Kidney tubule cell (primary cell): ENCODE measurements around the gene CDH22.

ENCODE experiments used
- DNase-seq: peaks from one replicate; pipeline ENCODE4 v3.0.0-alpha.2; 2018; ENCODE audit warnings: low spot score

CDH22 gene

DNA sequence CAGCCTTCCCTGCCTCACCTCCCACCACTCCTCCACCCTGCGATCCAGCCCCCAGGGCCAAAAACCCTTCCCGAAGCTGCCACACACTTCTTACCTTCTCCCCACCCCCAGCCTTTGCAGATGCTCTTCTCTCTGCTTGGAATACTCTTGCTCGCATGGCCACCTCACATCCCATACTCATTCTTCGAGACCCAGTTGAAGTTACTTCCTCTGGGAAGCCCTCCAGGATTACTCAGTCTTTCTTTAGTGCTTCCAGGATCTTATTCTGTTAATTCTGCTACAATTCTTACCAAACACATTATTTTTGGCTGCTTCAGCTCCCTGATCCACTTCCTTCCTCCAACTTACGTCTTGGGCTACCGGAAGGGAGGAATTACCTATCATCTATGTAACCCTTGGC lies 135.8 kb downstream of the CDH22 start:
- DNase-seq = no peak

- no peak for DNase-seq
These were observed 136.4 kb downstream of the CDH22 start for GRCh38 chr20:46171909-46172308.

- no peak for DNase-seq
These were observed 136.8 kb downstream of the CDH22 start for GRCh38 chr20:46171476-46171875.

DNA sequence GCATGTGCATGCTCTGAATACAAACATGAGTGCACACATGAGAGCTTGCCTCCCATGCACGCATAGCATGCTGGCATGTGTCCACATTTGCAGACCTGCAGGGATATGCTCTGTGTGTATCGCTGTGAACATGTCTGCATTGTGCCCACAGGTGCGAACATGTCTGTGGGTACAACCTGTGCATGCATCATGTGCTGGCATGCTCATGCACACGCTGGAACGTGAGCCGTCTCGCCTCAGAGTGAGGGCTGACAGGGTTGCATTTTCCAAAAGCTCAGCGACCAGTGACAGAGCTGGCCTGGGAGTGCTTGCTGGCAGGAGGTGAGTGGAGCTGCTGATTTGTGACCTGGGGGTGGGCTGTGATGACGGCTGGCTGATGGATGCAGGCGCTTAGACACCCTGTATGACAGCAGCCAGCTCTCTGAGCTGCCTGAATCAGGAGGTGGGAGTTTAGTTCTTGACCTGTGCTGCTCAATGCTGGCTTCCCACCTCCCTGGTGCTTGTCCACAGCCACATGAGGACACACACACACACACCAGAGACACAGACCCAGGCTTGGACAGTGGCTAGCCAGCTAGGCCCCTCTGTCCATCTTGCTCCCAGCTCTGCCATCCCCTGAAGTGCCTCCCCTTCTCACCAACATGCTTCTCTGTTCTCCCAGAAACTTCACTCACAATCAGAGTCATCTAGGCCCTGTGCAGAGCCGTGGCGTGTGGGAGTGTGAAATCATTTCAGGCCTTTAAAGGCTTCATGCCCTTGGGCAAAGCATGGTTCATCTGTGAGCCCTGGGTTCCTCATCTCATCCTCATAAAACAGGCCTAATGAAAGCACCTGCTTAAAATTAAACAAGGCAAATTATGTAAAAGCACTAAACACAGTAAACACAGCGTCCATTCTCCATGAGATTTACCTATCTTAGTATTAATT lies 138.8 kb downstream of the CDH22 start:
- no peak for DNase-seq

DNA sequence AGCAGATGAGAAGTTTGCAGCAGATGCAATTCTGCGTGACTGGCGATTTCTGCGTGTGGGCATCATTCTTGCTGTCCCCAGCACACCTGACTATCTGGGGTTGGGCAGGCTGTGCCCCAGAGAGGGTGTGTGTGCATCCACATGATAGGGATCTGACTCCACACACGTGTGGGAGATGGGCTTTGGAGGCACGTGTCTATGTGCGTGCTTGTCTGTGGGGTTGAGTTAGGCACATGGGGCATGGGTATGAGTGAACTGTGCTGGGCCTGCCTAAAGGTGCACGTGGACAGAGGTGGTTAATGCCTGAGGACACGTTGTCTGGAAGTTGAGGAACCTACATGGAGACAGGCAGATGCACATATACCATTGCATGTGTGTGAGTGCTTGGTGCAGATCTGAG lies 139.9 kb downstream of the CDH22 start:
- DNase-seq = no peak

DNA sequence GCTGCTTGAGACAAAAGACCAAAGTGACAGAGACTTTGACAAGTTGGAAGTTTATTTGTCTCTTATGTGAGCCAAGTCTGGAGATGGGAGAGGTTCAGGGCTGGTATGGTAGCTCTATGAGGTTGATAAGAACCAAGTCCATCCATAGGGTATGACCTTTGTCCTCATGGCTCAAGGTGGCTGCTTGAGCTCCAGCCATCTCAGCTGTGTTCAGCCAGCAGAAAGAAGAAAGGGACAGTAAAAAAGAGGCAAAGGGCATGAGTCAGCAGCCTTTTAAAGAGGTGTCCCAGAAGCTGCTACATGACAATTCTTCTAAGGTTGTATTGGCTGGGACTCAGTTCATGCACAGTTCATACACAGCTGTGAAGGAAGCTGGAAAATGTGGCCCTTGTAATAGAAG lies 141.2 kb downstream of the CDH22 start:
- no peak for DNase-seq

GRCh38 chr20:46164254-46164653 lies 144.0 kb downstream of the CDH22 start:
- DNase-seq = no peak

DNA sequence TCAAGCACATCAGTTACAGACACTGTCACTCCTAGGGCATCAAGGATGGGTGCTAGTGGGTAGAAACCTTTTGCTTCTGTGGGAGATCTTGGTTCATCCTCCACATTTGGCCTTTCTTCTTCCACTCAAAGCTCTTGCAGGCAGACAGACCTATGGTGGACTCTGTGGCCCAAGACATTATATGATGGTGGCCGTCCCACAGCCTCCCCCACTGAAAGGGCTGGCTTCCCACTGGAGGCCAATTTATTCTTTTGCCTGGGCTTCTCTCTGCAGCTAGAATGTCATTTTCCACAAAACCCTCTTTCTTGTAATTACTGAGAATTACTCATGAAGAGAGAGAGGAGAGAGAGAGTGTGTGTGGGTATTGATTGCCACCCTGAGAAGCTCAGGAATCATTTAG lies 146.4 kb downstream of the CDH22 start:
- no peak for DNase-seq

DNA sequence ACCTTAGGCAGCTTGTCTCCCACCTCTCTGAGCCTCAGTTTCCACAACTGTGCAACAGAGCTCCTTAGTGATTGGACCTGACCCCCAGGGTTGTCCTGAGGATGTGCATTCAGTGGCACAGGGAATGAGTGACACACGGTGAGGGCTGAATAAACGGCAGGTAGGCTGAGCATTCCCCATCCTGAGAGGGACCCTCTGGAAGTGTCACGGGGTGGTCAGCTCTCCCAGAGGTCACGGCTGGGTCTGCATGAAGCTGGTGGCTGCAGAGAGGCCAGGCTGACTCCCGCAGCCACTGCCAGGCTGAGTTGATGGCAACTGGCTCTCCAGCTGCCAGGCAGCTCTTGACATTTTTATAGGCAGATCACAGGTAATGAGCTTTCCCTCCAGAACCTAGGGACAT lies 147.6 kb downstream of the CDH22 start:
- DNase-seq = no peak

DNA sequence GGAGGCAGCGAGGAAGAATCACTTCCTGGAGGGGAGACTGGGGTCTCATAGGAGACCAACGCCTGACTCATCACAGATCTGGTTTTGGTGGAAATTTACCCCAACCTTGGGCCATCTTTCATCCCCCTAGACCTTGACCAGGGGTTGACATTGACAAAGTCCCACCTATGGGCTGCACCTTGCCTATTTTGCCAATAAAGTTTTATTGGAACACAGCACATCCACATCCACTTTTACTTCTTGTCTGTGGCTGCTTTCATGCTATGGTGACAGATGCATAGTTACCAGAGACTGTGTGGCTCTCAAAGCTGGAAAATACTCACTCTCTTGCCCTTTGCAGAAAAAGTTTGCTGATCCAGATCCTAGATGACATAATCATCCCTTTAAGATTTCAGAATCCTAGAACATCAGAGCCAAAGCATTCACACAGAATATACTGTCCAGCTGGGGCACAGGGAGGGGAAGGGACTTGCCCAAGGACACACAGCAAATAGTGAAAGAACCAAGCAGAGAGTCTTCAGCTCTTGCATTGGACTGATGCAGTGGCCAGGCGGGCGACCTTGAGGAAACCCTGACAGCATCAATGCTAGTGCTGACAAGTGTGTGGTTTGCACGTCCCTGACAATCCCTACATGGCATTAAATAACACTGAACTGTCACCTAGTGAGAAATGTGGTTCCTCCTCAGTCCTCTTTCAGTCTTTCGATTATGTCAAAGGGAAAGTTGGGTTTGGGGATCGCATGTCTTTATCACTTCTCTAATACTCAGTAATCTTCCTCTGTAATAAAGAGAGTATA lies 149.0 kb downstream of the CDH22 start:
- no peak for DNase-seq

DNA sequence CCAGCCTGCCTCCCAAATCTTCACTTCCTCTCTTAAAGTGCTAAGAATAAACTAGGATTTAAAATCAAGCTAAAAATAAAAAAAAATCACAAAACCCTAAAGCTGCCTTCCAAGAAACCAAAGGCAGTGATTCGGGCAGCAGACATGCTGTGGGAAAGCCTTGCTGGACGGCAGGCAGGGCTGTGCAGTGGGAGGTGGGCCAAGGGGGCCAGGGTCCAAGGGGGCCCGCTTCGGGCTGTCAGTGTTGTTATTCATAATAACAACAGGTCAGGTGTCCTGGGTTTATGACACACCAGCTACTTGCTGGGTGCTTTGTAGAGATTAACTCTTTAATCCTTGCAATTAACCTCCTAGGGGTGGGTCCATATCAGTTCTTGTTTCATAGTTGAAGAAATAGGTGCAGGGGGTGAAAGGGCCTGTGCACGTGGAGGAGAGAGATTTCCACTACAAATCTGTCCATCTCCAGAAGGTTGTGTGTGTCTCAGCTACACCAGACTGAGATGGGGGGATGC lies 149.8 kb downstream of the CDH22 start:
- no peak for DNase-seq

GRCh38 chr20:46157625-46158024 lies 150.7 kb downstream of the CDH22 start:
- DNase-seq = no peak

DNA sequence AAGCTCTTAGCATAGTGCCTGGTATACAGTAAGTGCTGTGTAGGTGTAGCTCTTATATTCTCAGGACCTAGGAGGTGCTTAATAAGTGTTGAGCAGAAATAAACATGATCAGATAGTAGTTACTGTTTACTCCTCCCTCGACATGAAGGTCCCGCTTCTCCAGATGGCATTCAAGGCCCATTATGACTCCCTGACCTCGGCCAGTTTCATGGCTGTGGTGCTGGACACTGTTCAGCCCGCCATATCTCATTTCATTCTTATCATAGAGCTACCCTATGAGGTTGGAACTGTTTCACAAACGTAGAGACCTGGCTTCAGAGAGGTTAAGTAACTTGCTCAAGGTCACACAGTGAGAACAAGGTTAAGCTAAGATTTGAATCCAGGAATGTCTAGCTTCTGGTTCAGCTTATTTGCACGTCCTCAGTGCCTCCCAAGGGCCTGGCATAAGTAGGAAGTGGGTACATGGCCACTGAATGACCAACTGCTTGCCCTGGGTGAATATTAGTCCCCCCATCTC lies 151.2 kb downstream of the CDH22 start:
- DNase-seq = no peak

- DNase-seq = no peak
These were observed 152.2 kb downstream of the CDH22 start for GRCh38 chr20:46156065-46156464.

- no peak for DNase-seq
These were observed 153.5 kb downstream of the CDH22 start for GRCh38 chr20:46154796-46155195.

DNA sequence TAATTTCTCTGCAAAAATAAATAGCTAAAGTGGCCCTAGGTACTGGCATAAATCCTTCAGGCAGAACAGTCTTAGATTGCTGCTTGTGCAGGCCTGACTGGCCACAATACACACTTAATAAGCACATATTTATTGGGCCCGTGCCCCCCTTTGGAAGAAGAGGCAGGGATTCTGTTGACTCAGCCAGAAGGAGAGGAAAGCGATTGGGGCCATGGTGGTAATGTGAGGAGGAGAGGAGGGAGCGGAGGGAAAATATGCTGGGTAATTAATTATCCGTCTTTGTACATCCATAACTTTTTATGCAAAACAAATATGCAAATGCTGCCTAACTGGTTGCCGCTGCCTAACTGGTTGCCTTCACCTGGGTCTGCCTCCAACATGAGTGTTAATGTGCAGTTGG lies 154.0 kb downstream of the CDH22 start:
- no peak for DNase-seq

- no peak for DNase-seq
These were observed 155.3 kb downstream of the CDH22 start for GRCh38 chr20:46152824-46153586.

- DNase-seq = no peak
These were observed 156.4 kb downstream of the CDH22 start for GRCh38 chr20:46151936-46152335.

DNA sequence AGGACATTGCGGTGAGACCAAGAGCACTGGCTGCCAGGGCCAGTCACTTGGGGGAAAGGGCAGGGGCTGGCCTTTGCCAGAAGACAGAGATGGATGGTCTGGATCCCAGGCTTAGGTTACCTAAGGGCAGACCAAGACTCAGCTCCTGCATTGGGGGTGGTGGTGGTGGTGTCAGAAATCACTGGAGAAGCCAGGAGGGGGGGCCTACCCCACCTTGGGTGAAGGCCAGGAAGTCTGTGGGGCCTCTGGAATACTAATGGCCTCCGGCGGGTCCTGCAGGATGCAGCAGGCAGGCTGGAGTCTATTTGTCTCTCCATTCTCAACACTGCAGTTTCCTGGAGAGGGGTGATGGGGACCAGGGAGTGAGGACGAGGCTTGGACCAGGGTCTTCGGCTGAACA lies 157.4 kb downstream of the CDH22 start:
- DNase-seq = no peak

DNA sequence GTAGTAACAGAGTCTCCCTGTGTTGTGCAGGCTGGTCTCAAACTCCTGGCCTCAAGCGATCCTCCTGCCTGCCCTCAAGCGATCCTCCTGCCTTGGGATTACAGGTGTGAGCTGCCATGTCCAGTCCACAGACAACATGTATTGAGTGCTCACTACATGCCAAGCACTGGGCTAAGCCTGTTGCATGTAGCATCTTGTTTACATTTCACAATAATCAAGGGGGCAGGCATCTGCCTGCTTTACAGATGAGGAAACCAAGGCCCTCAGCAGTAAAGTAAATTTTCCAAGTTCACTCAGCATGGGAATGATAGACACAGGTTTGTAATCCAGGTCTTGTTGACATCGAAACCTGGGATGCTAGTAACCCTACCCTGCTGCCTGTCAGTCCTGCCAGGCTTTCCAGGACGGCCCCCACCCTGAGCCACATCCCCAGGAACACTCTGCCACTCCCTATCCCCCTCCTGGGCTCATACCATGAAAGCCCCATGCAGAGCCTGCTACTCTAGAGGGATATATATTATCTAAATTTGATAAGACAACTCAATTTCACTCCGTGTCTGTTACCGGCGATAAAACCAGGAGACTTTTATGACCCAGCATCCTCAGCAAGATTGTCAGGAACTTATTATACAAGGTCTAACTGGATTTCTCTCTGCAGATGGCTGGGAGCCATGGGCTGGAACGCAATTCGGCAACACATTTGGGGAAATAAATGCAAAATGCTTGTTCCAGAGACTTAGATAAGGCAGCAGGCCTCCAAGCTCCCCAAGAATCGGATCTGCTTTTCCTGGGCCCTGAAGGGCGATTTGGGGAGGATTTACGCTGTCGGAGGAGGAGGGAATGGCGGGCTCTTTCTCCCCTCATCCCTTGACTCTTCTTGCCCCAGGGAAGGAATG lies 159.7 kb downstream of the CDH22 start:
- DNase-seq = no peak

- DNase-seq = no peak
These were observed 162.6 kb downstream of the CDH22 start for GRCh38 chr20:46145713-46146112.
